Measurements from ENCODE around the gene STK17B. TPM values are rescaled to one million over a fixed set of nuclear protein-coding genes. Genes with fewer than 3 reads are reported as not detected.

Gene STK17B
- total and polyA plus RNA-seq, 2 of the 13 experiments (the other 11 are each of a cell fraction or from before 2014, with no cell fraction given): 1.6 to 4.5 TPM

DNA sequence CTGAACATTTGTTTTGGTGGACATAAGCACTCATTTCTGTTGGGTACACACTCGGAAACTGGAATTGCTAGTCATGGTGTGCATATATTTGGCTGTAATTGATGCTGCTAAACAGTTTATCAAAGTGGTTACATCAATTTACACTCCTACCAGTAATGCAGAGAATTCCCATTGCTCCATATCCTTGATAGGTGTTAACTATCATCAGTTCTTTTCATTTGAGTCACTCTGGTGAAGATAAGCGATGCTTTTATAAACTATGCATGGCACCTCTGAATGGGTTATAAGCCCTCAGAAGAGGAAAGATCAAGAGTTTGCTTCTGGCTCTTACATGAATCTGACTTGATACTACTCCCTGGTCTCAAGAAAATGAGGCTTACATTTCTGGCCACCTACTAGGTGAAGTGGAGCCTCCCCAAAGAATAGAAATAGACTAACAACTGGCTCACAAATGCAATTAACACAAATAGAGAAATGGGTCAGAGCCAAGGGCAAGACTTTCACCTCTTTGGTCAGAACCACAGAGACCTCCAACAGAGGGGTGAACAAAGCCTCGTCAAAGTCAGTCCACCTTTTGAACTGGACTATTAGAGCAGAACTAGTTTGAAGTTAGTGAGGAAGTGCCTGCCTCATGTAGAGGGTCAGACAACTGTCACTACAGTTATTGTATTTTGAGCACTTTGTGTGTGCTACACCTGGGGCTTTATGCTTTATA lies 15.0 kb upstream of the STK17B start:
- H2AFZ ChIP-seq (ENCODE audit: low read length): no peak overlapping the region
- 34% methylated on average over 3 of the region's 3 CpGs for WGBS (ENCODE audit: low lambda C conversion rate)
- in situ Hi-C loops (cut with HindIII; ENCODE audit: extremely low pct_ligation_motif_present, low pct_unique_long_range_greater_than_20kb) (no loop called here), intact Hi-C loops (cut with micrococcal nuclease; ENCODE audit: unreplicated experiment) (no loop called here)
- ATAC-seq (no peak), DNase-seq (ENCODE audit: low spot score) (no peak), FAIRE-seq (no peak)
- POLR2A ChIA-PET: no interaction called here
- no peak overlapping the region for H3K4me2 ChIP-seq (ENCODE audit: low read depth, low read length)
- no peaks in the 10 kb centered on the region for H4K20me1 ChIP-seq (ENCODE audit: insufficient read depth, low read length)
- H3K9me3 ChIP-seq (ENCODE audit: low read length): no peaks in the 10 kb centered on the region
- H3K9ac ChIP-seq (ENCODE audit: insufficient read depth, low read depth, low read length): no peak overlapping the region
- H3K27ac ChIP-seq (ENCODE audit: extremely low read length, insufficient read depth, low read length): no peak overlapping the region
- CTCF ChIA-PET (ENCODE audit: low intra/inter-chr PET ratio, low total read pairs): no interaction called here
- no TSS peak for BruUV-seq (replicated peaks)
- H3K79me2 ChIP-seq (ENCODE audit: insufficient read depth, low read length): no peaks in the 10 kb centered on the region
- TF ChIP-seq ZNF138 (CRISPR knock-in tag; IDR thresholded peaks at IDR 0.05; ENCODE audit: low read depth) (no peak), HHEX (CRISPR knock-in tag; IDR thresholded peaks at IDR 0.05) (no peak), HNRNPK (IDR thresholded peaks at IDR 0.05; ENCODE audit: low read depth, low read length, poor library complexity, severe bottlenecking) (no peak)
- H3K4me1 ChIP-seq (ENCODE audit: insufficient read depth, low read length): no peaks in the 10 kb centered on the region
- H3K4me3 ChIP-seq (replicated peaks in 1 of 3; ENCODE audit: insufficient read depth in 1 of 3, low read depth in 2 of 3, low read length in 3 of 3): no peak overlapping the region
- no peaks in the 10 kb centered on the region for H3K27me3 ChIP-seq (ENCODE audit: control insufficient read depth in 1 of 2, insufficient read depth in 2 of 2, low read length in 2 of 2)
- no peaks in the 10 kb centered on the region for H3K36me3 ChIP-seq (replicated peaks in 1 of 2; ENCODE audit: control insufficient read depth in 1 of 2, insufficient read depth in 2 of 2, low read length in 2 of 2)

DNA sequence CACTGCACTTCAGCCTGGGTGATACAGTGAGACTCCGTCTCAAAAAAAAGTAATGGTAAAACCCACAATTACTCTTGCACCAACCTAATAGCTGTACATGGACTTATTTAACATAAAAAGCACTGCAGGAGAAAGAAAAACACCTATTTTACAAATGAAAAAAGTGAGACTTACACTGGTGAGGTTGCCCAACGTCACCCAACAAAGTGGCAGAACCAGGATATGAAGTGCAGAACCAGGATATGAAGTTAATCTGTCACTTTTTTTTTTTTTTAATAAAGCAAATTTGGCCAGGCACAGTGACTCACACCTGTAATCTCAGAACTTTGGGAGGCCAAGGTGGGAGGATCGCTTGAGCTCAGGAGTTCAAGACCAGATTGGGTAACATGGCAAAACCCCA lies 13.5 kb upstream of the STK17B start:
- H3K9ac ChIP-seq (ENCODE audit: insufficient read depth, low read depth, low read length): no peak overlapping the region
- H3K9me3 ChIP-seq (ENCODE audit: low read length): no peaks in the 10 kb centered on the region
- H3K79me2 ChIP-seq (ENCODE audit: insufficient read depth, low read length): no peaks in the 10 kb centered on the region
- no peak for DNase-seq (ENCODE audit: low spot score)
- ChIA-PET CTCF (ENCODE audit: low intra/inter-chr PET ratio, low total read pairs) (no interaction called here), POLR2A (no interaction called here)
- no TSS peak for BruUV-seq (replicated peaks)
- H3K27me3 ChIP-seq (ENCODE audit: control insufficient read depth in 1 of 2, insufficient read depth in 2 of 2, low read length in 2 of 2): no peaks in the 10 kb centered on the region; a peak in 1 of 5 replicates
- WGBS (ENCODE audit: low lambda C conversion rate): 33% methylated on average over 3 of the region's 3 CpGs
- H3K4me3 ChIP-seq (replicated peaks in 1 of 3; ENCODE audit: insufficient read depth in 1 of 3, low read depth in 2 of 3, low read length in 3 of 3): no peak overlapping the region
- no peaks in the 10 kb centered on the region for H3K36me3 ChIP-seq (replicated peaks in 1 of 2; ENCODE audit: control insufficient read depth in 1 of 2, insufficient read depth in 2 of 2, low read length in 2 of 2)
- no peaks in the 10 kb centered on the region for H3K4me1 ChIP-seq (ENCODE audit: insufficient read depth, low read length)
- no peak overlapping the region for H3K27ac ChIP-seq (ENCODE audit: extremely low read length, insufficient read depth, low read length)
- in situ Hi-C loops (cut with HindIII; ENCODE audit: extremely low pct_ligation_motif_present, low pct_unique_long_range_greater_than_20kb) (no loop called here), intact Hi-C loops (cut with micrococcal nuclease; ENCODE audit: unreplicated experiment) (no loop called here)
- FAIRE-seq: no peak
- H4K20me1 ChIP-seq (ENCODE audit: insufficient read depth, low read length): no peaks in the 10 kb centered on the region
- no peak overlapping the region for H3K4me2 ChIP-seq (ENCODE audit: low read depth, low read length)
- ATAC-seq: no peak
- H2AFZ ChIP-seq (ENCODE audit: low read length): no peak overlapping the region
- TF ChIP-seq KAT2B (IDR thresholded peaks at IDR 0.05; ENCODE audit: borderline replicate concordance, low read depth, low read length) (no peak), ZNF790 (CRISPR knock-in tag; IDR thresholded peaks at IDR 0.05; ENCODE audit: borderline replicate concordance) (no peak), ZNF891 (CRISPR knock-in tag; IDR thresholded peaks at IDR 0.05) (no peak), JUN (CRISPR knock-in tag; IDR thresholded peaks at IDR 0.05) (no peak)
- TF ChIP-seq, protein P1, sequence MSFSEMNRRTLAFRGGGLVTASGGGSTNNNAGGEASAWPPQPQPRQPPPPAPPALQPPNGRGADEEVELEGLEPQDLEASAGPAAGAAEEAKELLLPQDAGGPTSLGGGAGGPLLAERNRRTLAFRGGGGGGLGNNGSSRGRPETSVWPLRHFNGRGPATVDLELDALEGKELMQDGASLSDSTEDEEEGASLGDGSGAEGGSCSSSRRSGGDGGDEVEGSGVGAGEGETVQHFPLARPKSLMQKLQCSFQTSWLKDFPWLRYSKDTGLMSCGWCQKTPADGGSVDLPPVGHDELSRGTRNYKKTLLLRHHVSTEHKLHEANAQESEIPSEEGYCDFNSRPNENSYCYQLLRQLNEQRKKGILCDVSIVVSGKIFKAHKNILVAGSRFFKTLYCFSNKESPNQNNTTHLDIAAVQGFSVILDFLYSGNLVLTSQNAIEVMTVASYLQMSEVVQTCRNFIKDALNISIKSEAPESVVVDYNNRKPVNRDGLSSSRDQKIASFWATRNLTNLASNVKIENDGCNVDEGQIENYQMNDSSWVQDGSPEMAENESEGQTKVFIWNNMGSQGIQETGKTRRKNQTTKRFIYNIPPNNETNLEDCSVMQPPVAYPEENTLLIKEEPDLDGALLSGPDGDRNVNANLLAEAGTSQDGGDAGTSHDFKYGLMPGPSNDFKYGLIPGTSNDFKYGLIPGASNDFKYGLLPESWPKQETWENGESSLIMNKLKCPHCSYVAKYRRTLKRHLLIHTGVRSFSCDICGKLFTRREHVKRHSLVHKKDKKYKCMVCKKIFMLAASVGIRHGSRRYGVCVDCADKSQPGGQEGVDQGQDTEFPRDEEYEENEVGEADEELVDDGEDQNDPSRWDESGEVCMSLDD (CRISPR knock-in tag; IDR thresholded peaks at IDR 0.05; ENCODE audit: borderline replicate concordance): no peak

Data from HepG2 (cell line).